ENCODE data around the gene RNF31. TPM values are rescaled to one million over a fixed set of nuclear protein-coding genes. Genes with fewer than 3 reads are reported as not detected.

Gene RNF31
- total and polyA plus RNA-seq, 2 of the 13 experiments (the other 11 are each of a cell fraction or from before 2014, with no cell fraction given), result 48.2 to 86.8 TPM

- TF ChIP-seq REST (IDR thresholded peaks at IDR 0.05; ENCODE audit: borderline replicate concordance in 1 of 2, low read depth in 1 of 2, low read length in 2 of 2) (no peak; a peak in 2 of 4 replicates), ZNF180 (CRISPR knock-in tag; IDR thresholded peaks at IDR 0.05; ENCODE audit: borderline replicate concordance, low read depth) (peak; percentile 88; the same call in 1 of the 2 replicates), ZNF615 (CRISPR knock-in tag; IDR thresholded peaks at IDR 0.05; ENCODE audit: borderline replicate concordance) (no peak), NPAS2 (CRISPR knock-in tag; IDR thresholded peaks at IDR 0.05; ENCODE audit: borderline replicate concordance) (0 out of 2 replicates have a peak, but pooled peaks have one; percentile 37), MLLT10 (CRISPR knock-in tag; IDR thresholded peaks at IDR 0.05) (peak; percentile 75), ZNF251 (CRISPR knock-in tag; IDR thresholded peaks at IDR 0.05) (peak; percentile 94; the same call in 1 of the 2 replicates), EED (CRISPR knock-in tag; IDR thresholded peaks at IDR 0.05) (peak; percentile 100), PRDM10 (CRISPR knock-in tag; IDR thresholded peaks at IDR 0.05; ENCODE audit: low read depth) (peak; percentile 91), AGO1 (IDR thresholded peaks at IDR 0.05; ENCODE audit: low read depth, low read length, poor library complexity, severe bottlenecking) (peak; percentile 94), HMGXB4 (CRISPR knock-in tag; IDR thresholded peaks at IDR 0.05; ENCODE audit: borderline replicate concordance in 1 of 2, low read depth in 1 of 2) (peak; percentile 99 to 100), PRDM15 (CRISPR knock-in tag; IDR thresholded peaks at IDR 0.05) (peak; percentile 78), ZNF24 (IDR thresholded peaks at IDR 0.05) (no peak), ZNF430 (CRISPR knock-in tag; IDR thresholded peaks at IDR 0.05) (peak; percentile 98)
Observed at GRCh38 chr14:24195186-24196070, 48.1 kb downstream of the RNF31 start, which contains the start of gene TM9SF1 (continued).

All from HepG2 (cell line).